OCI-LY1 (cell line): Measurements from ENCODE around the gene LINGO1.

Experiments
- CTCF ChIP-seq: fragments of 200-600 bp; sonication (generic), shearing (Covaris generic); IDR thresholded peaks from 2 replicates; pipeline ENCODE4 v1.5.1; 2017; ENCODE audit warnings: mild to moderate bottlenecking, antibody characterized with exemption, low read length, moderate library complexity, mixed read lengths
- EZH2 ChIP-seq: fragments of 200-600 bp; sonication (generic), shearing (Covaris generic); IDR thresholded peaks from 2 replicates; pipeline ENCODE4 v1.8.0; 2017; ENCODE audit warnings: borderline replicate concordance, mixed run types, mild to moderate bottlenecking, antibody characterized with exemption, low read length, moderate library complexity, mixed read lengths

- TF ChIP-seq CTCF, result no peak
- TF ChIP-seq EZH2, result no peak
Observed at GRCh38 chr15:77621847-77622208, 10.9 kb downstream of the LINGO1 start.
